ENCODE measurements around the gene PTPRE.

The PTPRE gene

DNA sequence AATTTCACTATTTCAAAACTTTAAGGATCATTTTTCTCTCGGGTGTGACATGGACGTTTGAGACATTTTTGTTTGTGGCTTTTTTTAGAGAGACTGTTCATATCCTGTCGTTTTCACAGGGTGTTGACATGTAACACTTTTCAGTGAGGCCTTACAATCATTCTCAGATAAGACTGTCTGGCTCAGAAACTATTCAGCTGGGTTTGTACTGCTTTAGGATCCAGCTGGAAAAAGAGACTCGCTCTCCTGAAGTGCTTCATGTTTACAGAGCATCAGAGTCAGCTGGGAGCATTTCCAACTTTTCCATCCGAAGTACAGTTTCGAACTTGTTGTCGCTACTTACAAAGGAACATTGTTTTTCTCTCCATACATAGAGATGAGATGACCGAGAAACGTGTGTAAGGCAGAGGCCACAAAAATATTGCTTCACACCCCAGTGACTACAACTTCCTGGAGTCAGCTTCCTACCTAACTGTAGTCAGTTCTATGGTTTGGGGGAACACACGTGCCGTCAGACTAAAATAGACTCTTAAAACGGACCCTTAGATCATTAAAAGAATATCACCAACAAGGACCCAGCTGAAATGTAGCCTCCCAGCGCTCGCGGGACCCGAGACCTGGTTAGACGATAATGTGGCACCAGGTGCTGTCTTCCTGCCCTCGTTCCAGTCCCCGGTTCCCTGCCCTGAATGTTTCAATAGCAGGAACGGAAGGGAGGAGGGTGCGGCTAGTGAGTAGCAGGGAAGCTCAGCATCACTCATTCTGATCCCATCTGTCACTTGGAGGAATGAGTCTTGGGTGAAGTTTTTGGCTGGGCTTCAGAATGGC is 141.3 kb downstream of the PTPRE start:
- peak; percentile 50 to 53 for ATAC-seq

DNA sequence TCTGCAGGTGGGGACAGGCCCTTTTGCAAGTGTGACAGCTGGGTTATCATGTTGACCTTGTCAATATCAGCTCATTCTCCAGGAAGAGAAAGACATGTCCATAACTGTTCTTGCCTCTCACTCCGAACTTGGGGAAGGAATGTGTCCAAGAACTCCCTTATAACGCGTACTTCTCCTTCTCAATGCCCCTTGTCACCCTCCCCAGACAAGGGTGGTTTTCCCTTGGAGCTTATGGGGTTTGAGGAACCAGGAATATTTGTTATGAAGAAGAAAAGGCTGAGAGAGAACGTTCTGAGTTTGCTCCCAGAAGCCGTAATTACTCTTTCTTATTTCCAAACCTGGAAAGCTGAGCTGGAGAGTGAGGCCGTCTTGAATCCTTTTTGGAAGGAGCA is 141.9 kb downstream of the PTPRE start:
- no peak for ATAC-seq

DNA sequence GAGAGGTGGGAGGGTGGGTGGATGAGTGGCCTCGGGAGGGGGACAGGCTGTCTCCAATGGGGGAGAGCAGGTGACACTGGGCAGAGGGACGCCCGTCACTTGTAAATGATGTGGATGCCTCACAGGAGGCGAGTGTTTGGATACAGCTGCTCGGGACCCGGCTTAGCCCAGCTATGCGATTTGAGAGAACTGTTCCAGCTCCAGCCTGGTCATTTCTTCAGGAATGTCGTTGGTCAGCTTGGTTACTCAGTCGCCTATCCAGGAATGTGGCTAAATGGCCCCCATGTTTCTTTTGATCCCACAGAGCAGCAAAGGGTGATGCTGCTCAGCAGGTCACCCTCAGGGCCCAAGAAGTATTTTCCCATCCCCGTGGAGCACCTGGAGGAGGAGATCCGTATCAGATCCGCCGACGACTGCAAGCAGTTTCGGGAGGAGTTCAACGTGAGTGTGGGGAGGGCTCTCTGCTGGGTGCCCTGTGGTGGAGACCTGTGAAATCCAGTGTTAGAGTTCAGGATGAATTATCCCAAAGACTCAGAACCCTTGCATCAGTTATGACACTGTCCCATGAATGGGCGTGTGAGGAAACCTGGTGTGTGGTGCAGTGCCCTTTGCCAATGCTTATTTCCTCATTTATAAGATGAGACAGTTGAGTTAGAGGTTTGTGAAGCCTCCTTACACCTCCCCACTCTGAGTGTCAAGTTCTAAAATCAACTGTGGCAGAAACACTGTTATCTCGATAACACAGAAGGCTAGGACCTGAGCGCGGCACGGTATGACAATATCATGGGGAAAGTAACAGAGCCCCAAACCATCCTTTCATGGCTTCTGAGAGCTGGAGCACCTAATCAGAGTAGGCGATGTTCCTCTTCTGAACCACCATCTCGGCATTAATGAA is 142.6 kb downstream of the PTPRE start:
- ATAC-seq: no peak

DNA sequence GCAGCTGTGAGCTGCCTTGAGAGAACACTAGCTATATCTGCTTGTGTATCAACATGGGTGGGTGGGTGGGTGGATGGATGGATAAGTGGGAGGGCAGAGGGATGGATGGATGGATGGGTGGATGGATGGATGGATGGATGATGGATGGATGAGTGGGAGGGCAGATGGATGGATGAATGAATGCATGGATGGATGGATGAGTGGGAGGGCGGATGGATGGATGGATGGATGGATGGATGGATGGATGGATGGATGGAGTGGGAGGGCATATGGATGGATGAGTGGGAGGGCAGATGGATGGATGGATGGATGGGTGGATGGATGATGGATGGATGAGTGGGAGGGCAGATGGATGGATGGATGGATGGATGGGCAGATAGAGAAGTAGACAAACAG is 143.2 kb downstream of the PTPRE start:
- ATAC-seq: no peak

DNA sequence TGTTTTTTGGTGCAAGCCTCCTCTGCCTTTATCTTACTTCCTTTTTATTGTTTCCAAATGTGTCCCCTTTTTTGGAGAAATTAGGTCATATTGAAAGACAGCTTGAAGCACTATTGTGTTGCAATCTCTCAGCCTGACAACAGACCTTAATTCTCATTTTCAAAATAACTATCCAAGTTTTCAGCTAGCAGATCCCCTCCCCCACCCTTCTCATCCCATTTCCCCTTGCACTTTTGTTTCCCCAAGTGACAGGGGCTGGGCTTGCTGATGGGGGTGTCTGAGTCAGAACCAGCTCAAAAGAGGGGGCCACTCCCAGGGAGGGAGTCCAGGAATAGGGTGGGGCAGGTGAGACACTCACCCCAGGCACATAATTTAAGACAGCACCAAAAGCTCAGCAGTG is 144.0 kb downstream of the PTPRE start:
- no peak for ATAC-seq

DNA sequence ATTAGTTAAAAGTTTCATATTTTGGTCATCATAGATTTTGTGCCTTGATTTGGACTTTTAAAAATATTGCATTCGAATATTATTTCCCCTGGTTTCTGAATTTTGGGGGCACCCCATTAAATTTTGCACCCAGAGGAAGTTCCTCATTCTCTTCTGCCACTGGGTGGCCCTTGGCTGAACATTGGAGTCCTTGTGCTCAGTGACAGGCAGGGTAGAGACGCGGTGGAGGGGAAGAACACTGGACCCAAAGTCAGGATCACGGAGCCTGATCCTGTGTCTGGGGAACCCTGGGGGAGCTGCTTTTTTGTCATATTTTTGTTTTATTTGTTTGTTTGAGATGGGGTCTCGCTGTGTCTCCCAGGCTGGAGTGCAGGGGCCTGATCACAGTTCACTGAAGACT is 144.6 kb downstream of the PTPRE start:
- no peak for ATAC-seq

DNA sequence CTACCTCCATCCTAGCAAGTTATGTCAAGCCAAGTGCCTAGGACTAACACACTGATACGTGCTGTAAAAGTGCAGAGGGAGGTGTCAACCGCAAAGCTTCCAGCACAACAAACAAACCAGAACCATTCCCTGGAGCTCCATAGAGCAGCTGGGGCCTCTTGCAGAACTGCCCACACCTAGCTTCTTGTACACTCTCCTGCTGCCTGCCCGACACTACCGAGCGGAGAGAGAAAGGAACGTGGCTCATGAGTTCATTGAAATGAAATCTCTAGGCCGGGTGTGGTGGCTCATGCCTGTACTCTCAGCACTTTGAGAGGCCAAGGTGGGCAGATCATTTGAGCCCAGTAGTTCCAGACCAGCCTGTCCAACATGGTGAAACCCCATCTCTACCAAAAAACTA is 145.8 kb downstream of the PTPRE start:
- no peak for ATAC-seq

DNA sequence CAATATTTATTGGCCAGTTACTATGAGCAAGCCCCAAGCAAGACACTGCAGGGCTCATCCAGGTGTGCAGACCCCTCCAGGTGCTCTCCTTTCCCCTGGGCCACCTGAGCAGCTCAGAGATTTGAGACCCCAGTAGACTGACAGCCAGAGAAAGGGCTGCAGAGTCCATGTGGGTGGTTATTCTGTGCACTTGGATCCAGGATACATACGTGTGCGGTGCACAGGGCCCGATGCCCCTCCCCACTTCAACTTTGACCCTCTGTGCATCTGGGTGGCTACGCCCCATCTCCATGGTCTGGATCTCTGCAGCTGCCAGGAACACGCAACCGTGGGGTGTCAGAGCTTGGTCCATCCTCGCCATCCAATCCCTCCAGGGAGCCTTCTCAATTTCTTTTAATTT is 146.5 kb downstream of the PTPRE start:
- ATAC-seq: no peak

DNA sequence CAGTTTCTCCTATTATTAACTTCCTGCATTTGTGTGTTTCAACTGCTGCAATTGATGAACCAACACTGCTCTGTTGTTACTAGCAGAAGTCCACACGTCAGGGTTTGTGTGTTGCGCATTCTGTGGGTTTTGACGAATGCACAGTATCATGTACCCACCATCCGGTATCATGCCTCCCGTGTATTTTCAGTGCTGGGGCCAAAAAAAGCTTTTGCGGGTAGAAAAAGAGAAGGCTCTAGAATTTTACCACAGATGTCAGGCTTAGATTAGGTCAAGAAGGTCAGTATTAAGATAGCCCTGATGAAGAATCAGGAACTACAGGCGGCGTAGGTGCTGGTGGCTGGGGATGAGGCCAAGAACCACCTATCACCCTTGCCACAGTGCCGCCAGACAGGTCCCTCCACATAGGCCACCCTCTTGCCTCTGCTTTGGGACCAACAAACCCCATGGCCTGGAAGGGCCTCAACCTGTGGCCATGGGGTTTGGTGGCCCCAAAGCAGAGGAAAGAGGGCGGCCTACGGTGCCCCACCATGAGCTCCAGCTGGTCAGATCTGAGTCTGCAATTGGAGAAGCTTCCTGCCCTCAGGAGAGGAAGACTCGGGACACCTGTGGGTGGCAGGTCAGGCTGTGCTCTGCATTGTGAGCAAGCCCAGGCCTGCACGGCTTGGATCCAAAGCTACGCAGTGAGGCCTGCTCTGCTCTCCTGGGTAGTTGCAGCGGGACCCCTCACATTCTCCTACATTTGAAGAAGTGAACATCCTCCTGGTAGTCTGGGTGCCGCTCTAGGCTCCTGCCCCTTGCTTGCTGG is 147.5 kb downstream of the PTPRE start:
- ATAC-seq: no peak

DNA sequence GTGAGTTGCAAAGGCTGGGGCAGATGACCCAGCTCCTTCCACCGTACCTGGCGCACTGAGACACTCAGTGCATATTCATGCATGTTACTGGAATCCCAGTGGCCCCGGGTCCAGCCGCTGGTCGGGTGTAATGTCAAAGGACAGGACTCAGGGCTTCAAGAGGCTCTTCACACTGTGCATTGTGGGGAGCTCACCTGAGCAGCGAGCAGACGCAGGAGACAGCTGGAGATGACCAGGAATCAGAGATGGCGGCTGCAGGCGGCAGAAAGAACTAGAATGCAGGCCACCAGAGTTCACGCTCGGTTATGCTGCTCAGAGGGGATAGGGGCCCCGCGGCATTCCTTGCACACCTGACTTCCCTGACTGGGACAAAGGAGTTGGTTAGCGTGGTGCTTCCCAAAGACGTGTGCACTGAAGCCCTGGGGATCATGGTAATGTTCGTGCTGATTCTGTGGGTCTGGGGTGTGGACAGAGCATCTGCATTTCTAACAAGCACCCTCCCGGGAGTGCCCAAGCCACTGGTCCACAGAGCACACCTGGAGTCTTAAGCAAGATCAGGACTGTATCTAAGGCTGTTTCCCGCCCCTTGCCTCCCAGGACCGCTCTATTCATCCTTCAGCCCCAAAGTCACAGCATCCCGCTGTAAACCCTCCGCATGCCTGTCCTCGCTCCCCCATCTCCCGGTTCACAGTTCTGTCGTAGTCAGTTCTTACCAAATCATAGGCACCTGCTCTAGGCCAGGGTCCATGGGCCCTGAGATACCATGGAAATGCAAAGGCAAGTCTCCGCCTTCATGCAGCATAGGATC is 148.4 kb downstream of the PTPRE start:
- ATAC-seq: no peak

DNA sequence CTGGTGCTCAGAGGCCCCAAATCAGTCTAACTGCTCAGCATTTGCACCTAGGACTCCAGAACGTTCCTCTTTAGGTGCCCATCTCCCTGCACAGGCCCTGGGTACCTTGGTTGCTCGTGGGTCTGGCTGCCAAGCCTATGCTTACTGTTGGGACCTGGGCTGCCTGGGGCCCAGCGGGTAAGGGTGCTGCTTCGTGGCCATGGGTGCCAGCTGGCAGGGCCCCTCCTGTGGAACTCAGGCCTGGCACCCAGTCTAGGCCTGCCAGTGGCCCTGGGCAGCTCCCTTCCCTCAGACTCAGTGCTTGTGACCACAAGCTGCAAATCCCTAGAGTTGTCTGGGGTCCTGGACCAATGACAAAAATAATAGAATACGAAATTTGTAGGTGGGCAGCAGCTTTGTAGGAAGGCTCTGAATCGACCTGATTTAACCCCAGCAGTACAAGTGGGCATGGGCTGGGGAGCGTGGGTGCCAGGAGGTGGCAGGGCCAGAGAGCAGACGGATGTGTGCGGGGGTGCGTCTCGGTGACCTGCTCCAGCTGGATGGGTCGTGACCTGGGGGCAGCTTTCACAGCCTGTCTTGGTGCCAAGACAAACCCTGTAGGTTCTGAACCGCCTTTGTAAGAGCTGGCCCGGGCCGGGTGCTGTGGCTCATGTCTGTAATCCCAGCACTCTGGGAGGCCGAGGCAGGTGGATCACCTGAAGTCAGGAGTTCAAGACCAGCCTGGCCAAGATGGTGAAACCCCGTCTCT is 149.6 kb downstream of the PTPRE start:
- no peak for ATAC-seq

DNA sequence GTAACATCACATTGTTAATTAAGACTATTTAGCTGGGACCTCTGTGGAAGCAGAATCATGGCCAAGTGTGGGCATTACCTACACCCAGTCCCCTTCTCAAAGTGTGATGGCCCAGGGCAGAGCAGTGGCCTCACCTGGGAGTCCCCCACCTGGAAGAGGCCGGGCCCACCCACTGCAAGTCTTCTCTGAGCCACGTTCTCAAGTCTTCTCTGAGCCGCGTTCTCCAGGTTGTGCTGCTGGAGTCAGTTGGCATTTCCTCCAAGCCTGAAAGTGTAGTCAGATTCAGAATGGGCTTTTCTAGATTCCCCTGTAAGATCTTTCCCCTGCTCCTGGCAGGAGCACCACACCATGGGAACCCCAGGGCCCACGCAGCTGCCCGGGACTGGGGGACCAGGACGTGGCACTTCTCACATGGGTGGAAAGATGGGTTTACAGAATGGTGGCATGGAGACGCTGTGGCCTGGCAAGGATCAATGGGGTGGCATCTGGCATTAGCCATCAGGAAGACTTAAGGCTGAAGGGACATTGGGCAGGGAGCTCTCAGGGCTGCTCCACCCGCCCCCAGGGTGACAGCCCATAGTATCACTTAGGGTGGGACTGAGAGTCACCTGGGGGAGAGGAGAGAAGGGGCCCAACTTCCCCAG is 151.3 kb downstream of the PTPRE start:
- ATAC-seq: no peak

DNA sequence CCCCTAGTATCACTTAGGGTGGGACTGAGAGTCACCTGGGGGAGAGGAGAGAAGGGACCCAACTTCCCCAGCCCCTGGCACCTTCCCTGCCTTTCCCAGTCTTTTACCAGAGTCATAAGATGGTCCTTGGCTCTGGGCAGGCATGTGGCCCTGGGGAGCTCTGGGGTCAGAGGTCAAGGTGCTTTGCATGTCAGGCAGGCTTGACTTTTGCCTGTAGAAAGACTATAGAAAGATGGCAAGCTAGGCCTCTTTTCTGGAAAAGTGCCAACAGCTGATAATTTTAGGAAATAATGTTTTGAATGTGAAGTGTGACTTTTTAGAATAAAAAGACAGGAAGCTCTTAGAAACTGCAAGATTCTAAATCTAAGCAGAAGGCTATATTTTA is 151.8 kb downstream of the PTPRE start:
- ATAC-seq: no peak

DNA sequence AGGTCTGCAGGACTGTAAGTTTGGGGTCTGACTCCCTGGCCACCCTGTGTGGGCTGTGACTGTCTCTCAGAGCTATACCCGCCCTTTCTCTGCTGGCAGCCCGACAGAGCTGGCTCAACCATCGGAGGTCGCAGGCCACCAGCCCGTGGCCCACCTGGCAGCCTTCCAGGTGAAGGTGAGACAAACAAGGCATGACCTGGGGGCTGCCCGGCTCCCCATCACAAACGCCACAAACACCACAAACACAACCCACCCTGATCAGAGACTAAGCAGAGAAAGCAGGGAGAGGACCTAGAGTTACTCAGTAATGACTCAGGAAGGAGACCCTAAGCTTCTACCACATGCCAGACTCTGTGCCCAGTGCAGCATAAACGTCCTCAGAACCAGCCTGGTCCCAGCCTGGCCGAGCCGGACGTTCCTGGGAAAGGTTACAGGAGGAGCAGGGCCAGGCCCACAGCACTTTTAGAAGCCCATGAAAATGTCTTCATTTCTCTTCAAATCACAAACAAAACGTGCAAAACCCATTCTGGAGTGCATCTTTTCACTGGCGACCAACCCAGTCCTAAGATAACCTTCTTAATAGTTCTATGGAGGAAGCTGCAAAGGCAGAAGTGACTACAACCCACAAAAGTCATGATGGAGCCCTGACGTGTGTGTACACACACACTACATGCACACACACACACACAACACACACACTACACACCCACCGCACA is 152.5 kb downstream of the PTPRE start:
- ATAC-seq: no peak

DNA sequence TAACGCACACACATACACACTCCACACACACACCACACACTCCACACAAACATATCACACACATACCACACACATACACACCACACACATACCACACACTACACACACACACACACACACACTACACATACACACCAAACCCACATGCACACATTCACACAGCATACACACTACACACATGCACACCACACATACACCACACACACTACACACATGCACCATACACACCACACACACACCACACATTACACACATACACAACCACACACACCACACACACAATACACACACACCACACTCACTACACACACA is 153.0 kb downstream of the PTPRE start:
- ATAC-seq: no peak

DNA sequence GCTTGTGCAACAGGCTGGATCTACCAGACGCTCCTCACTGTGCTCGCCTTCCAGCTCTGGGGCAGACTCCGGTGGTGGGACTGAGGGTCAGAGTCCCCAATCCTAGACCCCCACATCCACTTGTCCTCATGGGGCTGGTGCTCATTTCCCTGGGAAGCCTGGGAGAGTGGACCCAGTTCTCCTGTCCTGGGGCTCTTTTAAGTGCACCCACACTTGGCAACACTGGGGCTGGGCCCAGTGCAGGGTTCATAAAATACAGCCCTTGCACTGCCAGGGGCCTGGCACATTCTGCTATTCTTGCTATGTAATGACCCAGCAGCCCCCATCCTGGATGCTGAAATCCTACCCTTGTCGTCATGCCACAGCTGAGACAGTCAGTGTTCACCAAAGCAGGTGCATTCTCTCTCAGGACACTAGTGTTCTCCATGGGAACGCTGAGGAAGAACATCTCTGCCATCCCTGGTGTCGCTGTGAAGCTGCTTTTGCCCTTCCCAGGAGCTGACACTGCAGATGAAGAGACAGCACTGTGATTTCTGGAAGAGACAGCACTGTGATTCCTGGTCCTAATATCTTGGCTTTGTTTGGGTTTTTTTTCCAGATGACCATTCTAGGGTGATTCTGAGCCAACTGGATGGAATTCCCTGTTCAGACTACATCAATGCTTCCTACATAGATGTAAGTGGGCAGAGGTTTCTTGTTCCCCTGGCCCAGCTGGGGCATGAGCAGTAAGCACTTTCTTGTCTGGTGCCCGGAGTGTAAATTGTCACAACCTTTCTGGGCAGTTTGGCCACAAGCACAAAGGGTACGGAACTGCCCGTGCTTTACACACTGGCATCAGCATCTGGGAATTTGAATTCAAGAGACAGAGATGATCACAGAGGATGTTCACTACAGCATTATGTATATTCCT is 153.7 kb downstream of the PTPRE start:
- ATAC-seq: no peak

DNA sequence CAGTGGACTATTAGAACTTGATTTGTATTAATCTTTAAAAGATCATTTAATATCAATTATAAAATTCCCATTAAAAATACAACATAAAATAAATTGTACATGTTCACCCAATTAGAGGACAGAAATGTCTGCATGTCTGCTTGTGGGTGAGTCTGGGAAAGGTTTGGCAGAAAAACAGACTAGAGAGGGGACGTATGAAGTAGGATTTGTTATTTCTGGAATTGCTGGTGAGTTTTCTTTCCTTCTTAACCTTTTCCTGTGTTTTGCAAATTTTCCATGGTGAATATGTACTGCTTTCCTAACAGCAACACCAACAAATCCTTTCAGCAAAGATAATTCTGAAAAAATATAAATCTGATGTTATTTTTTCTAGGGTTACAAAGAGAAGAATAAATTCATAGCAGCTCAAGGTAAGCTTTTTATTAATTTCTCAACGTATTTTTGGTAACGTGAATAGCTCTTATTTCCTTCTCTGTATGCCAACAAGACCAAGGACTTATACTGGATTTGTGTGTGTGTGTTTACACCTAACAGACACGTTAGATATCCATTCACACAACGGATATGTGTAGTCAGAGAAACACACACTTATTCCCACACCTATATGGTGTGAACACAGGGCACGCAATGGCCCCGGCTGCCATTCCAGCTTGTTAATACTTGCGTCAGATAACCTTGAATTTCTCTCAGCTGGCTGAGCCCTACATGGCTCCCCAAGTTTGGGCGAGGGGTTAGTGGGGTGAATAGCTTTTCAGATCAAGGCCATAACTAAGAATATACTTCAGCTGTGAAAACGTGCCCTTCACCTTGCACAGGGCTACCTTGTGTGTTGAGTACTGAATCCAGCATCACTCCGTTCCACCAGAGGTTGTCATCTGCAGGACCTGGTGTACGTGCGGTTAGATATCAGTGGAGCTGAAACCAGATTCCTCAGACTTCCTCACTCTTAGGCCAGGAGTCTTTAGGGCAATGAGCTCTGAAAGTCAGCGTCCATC is 154.7 kb downstream of the PTPRE start:
- no peak for ATAC-seq

DNA sequence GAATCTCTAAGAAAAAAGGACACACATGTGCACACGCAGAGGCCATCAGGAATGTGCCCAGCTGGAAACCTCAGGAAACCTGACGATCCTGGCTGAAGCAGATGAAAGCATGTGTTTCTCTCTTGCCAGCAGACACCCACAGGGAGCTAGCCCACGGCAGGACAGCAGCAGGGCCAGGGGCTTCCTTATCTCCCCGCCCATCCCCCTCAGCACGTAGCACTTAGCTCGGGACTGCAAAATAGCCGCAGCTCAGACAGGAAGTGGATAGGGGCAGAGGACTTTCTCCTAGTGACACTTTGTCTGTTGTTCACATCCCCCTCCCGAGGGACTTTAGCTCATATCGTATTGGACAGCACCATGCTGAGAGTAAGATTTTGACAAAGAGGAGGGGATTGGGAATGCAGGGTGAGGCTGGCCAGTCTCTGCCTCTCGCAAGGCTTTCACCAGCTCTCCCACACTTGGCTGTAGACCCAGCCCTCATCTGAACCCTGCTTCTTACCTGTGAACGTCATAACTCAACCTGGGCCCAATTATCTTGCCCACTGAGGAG is 155.5 kb downstream of the PTPRE start:
- no peak for ATAC-seq
